Ascending aorta (tissue), 2 donors: Measurements from ENCODE around the gene OSBPL9. TPM values are rescaled to one million over a fixed set of nuclear protein-coding genes. Genes with fewer than 3 reads are reported as not detected.

Experiments
- DNase-seq, 2 donors: peaks; one replicate each; pipeline ENCODE4 v3.0.0-alpha.2; 2019; ENCODE audit warnings: low spot score in 2 of 2
- H3K27ac ChIP-seq, 2 donors: fragments of 200-600 bp; sonication (generic); one replicate each; pipeline ENCODE4 v1.5.1; 2016 to 2017; ENCODE audit warnings: mild to moderate bottlenecking in 1 of 2
- H3K27me3 ChIP-seq: fragments of 200-600 bp; sonication (generic); one replicate; pipeline ENCODE4 v1.5.1; 2017
- H3K36me3 ChIP-seq, 2 donors: fragments of 200-600 bp; sonication (generic); one replicate each; pipeline ENCODE4 v1.5.1; 2016
- H3K4me1 ChIP-seq, 2 donors: fragments of 200-600 bp; sonication (generic); one replicate each; pipeline ENCODE4 v1.5.1; 2016 to 2017; ENCODE audit warnings: mild to moderate bottlenecking in 1 of 2
- H3K4me3 ChIP-seq, 2 donors: fragments of 200-600 bp; sonication (generic); one replicate each; pipeline ENCODE4 v1.5.1; 2016 to 2017; ENCODE audit warnings: mild to moderate bottlenecking in 1 of 2
- H3K9me3 ChIP-seq, 2 donors: fragments of 200-600 bp; sonication (generic); one replicate each; pipeline ENCODE4 v1.5.1; 2016
- CTCF ChIP-seq, 3 experiments: fragments of 200-600 bp in 2 of 3; fragments of 450-650 bp in 1 of 3; sonication (generic) in 2 of 3; IDR thresholded peaks; one replicate each; pipeline ENCODE4 v1.5.1; 2016 to 2019; ENCODE audit warnings: antibody characterized with exemption in 3 of 3, mild to moderate bottlenecking in 1 of 3, moderate library complexity in 1 of 3
- intact Hi-C: fragments of 100-400 bp; cut with DNase I; formaldehyde crosslinking; loops from one replicate; pipeline ENCODE4 v1.15.1; 2023
- total RNA-seq: library from RNA; depleted of rRNA; stranded (reverse); fragments of >200 nt; gene quantifications from one replicate; pipeline ENCODE4 v1.1.0, GENCODE V29; 2016

OSBPL9 gene
- total RNA-seq, 1 donor from 2014 or later, result 101 TPM

DNA sequence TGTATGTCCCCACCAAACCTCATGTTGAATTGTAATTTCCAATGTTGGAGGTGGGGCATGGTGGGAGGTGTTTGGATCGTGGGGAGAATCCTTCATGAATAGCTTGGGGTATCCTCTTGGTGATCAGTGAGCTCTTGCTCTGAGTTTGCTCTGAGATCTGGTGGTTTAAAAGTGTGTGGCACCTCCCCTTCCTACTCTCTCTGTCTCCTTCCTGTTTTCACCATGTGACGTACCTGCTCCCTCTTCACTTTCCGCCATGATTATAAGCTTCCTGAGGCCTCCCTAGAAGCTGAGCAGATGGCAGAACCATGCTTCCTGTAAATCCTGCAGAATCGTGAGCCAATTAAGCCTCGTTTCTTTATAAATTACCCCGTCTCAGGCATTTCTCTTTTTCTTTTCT lies 40.0 kb upstream of the OSBPL9 start:
- intact Hi-C loops, result no loop called here
- DNase-seq, result no peak

DNA sequence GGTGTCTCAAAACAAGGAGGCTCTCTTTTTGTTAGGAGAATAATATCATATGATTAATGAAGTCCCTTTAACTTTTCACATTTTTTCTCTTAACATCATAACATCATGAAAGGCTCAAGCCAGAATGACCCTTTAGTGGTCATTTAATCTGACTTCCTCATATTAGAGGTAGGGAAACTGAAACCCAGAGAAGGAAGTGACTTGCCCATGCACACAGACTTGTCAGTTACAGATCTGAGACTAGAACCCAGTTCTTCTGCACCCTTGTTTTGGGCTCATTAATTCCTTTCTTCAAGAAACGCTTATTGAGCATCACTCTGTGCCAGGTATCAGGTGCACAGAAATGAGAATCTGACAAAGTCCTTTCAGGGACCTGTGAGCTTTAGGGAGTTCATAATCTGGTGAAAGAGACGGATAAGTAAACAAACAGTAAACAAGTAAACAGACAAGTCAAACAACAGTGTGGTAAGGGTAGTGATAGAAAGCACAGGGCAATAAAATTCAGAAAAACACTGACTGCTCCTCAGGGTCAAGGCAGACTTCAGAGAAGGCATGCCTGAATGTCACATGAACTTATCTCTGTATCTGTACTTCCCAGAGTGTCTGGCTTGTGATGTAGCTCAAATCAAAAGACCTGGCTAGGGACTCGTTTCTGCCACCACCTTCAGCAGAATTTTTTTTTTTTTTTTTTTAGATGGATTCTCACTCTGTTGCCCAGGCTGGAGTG lies 38.3 kb upstream of the OSBPL9 start:
- DNase-seq, result no peak
- Histone ChIP-seq H3K4me3 (no peak overlapping the region), H3K9me3 (no peaks in the 10 kb centered on the region), H3K27ac (no peak overlapping the region), H3K4me1 (no peaks in the 10 kb centered on the region), H3K27me3 (no peaks in the 10 kb centered on the region), H3K36me3 (no peaks in the 10 kb centered on the region)
- no peak for TF ChIP-seq CTCF (IDR thresholded peaks at IDR 0.05)
- intact Hi-C loops, result no loop called here

More for the DNA sequence above, 40.0 kb upstream of the OSBPL9 start:
- Histone ChIP-seq H3K9me3 (no peaks in the 10 kb centered on the region), H3K36me3 (no peaks in the 10 kb centered on the region), H3K4me1 (no peaks in the 10 kb centered on the region), H3K4me3 (no peak overlapping the region), H3K27ac (no peak overlapping the region), H3K27me3 (no peaks in the 10 kb centered on the region)
- TF ChIP-seq CTCF (IDR thresholded peaks at IDR 0.05), result no peak

DNA sequence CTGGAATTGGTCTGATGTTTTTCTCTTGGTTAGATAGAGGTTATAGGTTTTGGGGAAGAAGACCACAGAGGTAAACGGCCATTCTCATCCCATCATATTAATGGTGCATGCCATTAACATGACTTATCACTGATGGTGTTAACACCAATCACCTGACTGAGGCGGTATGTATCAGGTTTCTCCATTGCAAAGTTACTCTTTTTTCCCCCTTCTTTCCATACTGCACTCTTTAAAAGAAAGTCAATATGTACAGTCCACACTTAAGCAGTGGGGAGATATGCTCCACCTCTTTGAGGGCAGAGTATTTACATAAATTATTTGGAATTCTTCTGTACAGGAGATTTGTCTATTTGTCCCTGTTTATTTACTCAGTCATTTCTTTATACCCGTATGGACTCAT lies 35.7 kb upstream of the OSBPL9 start:
- no peak for DNase-seq

GRCh38 chr1:51583532-51583931 lies 33.4 kb upstream of the OSBPL9 start:
- peak in 1 of 2 donors; percentile 65 for DNase-seq
- Histone ChIP-seq H3K27ac (no peak overlapping the region), H3K36me3 (no peaks in the 10 kb centered on the region), H3K4me3 (no peak overlapping the region), H3K9me3 (no peaks in the 10 kb centered on the region), H3K4me1 (no peaks in the 10 kb centered on the region), H3K27me3 (no peaks in the 10 kb centered on the region)
- no peak for TF ChIP-seq CTCF (IDR thresholded peaks at IDR 0.05)
- intact Hi-C loops, result no loop called here

More for the DNA sequence above, 35.7 kb upstream of the OSBPL9 start:
- intact Hi-C loops, result no loop called here
- no peak overlapping the region for H3K27ac ChIP-seq
- no peak for TF ChIP-seq CTCF (IDR thresholded peaks at IDR 0.05)
- no peaks in the 10 kb centered on the region for H3K27me3 ChIP-seq
- no peaks in the 10 kb centered on the region for H3K4me1 ChIP-seq
- H3K36me3 ChIP-seq, result no peaks in the 10 kb centered on the region
- no peak overlapping the region for H3K4me3 ChIP-seq
- H3K9me3 ChIP-seq, result no peaks in the 10 kb centered on the region

GRCh38 chr1:51584021-51584420 lies 32.9 kb upstream of the OSBPL9 start:
- Histone ChIP-seq H3K4me1 (no peaks in the 10 kb centered on the region), H3K27me3 (no peaks in the 10 kb centered on the region), H3K4me3 (no peak overlapping the region), H3K27ac (no peak overlapping the region), H3K36me3 (no peaks in the 10 kb centered on the region), H3K9me3 (no peaks in the 10 kb centered on the region)
- DNase-seq, result no peak
- no peak for TF ChIP-seq CTCF (IDR thresholded peaks at IDR 0.05)
- intact Hi-C loops, result no loop called here
